T47D (cell line): ENCODE measurements around the gene ABCA1.
A peak's percentile ranks its signal among the peaks of the same experiment; 100 is the strongest.

Source experiments
- DNase-seq, 2 experiments: peaks; one replicate each; pipeline versions ENCODE4 v3.0.0 to v3.0.0-alpha.2; 2011 to 2012; ENCODE audit warnings: low read depth in 1 of 2, low spot score in 1 of 2
- JUND ChIP-seq: IDR thresholded peaks from 2 replicates; pipeline ENCODE4 v1.6.1; 2012; ENCODE audit warnings: low read depth
- in situ Hi-C: cut with HindIII; loops from 2 replicates; pipeline ENCODE4 v1.10.0; 2016; ENCODE audit warnings: low sequenced_read_pairs, low pct_unique_long_range_greater_than_20kb

The ABCA1 gene

GRCh38 chr9:104786293-104786692 is 141.7 kb downstream of the ABCA1 start:
- no peak for DNase-seq
- in situ Hi-C loops: no loop called here
- TF ChIP-seq JUND: no peak

DNA sequence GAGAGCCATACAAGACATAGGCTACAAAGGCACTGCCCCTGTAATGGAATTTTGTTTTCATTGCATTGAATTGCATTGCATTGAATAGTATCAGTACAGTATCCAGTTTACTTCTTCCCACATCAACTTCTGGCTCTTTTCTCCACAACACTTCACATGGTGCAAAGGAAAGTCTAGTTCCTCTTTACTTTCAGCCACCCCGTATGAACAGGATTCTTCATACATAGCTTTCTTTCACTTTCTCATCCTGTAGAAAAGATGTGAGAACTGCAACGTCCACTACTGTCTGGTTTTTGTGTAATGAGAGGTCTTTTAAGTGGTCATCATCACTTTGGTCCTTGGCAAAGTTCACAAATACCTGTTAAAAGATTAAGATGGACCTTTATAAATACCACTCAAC is 143.9 kb downstream of the ABCA1 start:
- in situ Hi-C loops: no loop called here
- no peak for TF ChIP-seq JUND
- no peak for DNase-seq

GRCh38 chr9:104783588-104783987 is 144.4 kb downstream of the ABCA1 start:
- in situ Hi-C loops: no loop called here
- DNase-seq: no peak
- TF ChIP-seq JUND: no peak

DNA sequence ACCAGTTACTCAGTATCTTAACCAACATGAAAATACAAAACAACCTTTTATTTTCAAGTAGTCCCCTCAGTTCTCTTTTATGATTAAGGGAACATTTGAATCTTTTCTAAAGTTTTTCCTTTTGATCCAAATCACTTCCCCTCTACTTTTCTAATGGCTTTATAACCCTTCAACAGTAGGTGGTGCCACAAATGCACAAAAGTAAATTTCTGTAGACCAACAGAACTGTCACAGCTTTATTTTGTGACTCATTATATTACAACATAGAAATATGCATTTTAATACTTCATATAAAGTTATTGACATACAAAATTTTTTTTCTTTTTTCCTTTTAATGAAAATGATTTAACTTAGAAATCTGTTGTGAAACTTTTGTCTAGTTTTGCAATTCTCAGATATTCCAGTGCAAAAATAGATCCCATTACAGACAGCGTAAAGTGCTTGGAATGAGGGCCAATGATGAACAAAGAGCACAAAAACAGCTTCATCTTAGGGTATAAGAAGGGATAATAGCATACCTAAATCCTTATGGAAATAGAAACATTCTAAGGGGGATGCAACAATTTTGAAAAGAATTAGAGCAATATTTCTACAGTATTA is 147.1 kb downstream of the ABCA1 start:
- no peak for TF ChIP-seq JUND
- in situ Hi-C loops: no loop called here
- DNase-seq: peak; percentile 17 to 73

DNA sequence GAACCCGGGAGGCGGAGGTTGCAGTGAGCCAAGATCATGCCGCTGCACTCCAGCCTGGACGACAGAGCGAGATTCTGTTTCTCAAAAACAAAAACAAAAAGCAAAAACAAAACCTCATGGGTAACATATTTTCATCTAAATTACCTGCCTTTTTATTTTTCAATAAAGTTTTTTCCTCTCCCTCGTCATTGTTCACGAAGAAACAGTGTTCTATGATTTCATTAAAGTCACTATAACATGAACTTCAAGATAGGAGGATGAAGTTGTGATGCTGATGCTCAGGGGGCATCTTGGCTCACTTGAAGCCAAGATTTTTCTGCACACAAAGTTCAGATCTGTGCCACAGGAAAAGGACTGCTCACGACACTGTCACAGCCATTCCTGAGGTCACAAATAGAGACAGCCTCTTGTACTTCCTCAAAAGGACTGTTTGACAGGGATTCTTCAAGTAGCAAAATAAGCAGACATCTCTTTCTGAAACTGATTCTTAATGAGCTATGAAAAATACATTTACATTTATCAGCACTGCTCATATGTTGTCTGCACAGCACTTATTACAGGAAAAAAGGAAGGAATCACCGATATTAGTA is 147.9 kb downstream of the ABCA1 start:
- in situ Hi-C loops: no loop called here
- DNase-seq: no peak
- TF ChIP-seq JUND: no peak

GRCh38 chr9:104779334-104779733 is 148.6 kb downstream of the ABCA1 start:
- TF ChIP-seq JUND: no peak
- in situ Hi-C loops: no loop called here
- no peak for DNase-seq

GRCh38 chr9:104778802-104779201 is 149.2 kb downstream of the ABCA1 start:
- no peak for TF ChIP-seq JUND
- in situ Hi-C loops: no loop called here
- no peak for DNase-seq

DNA sequence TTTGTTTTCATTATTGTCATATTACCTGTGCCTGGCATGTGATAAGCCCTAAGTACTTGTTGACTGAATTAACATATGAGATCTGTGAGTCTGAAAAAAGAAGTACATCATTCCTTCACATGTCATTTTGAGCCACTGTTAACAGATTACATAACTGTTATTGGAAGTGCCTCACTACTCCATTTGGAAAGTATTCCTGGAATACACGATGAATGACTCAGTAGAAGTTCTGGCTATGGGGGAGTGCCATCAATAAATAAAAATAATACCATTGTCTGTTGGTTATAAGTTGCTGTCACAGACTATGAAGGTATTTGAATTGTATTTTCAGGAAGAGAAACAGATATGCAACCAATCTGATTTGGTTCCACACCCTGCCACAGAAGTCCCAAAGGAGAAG is 151.2 kb downstream of the ABCA1 start:
- in situ Hi-C loops: no loop called here
- DNase-seq: no peak
- no peak for TF ChIP-seq JUND

DNA sequence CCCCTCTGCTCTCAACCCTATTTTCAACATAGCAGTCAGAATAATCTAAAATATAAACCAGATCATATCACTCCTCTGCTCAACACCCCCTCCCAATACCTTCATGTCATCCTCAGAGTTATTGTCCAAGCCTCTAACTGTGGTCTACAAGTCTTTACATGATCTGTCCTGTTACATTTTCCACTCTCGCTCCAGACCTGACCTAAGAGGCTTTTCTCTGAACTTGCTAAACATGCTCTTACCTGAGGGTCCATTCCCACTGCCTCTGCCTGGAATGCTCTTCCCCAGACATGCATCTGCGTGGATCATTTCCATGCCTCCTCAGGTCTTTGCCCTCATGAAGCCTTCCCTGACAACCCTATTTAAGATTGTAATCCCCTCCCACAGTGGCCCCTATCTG is 152.0 kb downstream of the ABCA1 start:
- in situ Hi-C loops: no loop called here
- no peak for DNase-seq
- no peak for TF ChIP-seq JUND

GRCh38 chr9:104775574-104775936 is 152.4 kb downstream of the ABCA1 start:
- in situ Hi-C loops: no loop called here
- DNase-seq: no peak
- TF ChIP-seq JUND: no peak

- DNase-seq: no peak
- TF ChIP-seq JUND: no peak
- in situ Hi-C loops: no loop called here
Measured at GRCh38 chr9:104774831-104775573, 153.0 kb downstream of the ABCA1 start.

GRCh38 chr9:104774132-104774531 is 153.8 kb downstream of the ABCA1 start:
- no peak for DNase-seq
- in situ Hi-C loops: no loop called here
- no peak for TF ChIP-seq JUND

GRCh38 chr9:104772714-104773510 is 155.0 kb downstream of the ABCA1 start:
- in situ Hi-C loops: no loop called here
- no peak for DNase-seq
- TF ChIP-seq JUND: no peak
